GM21528 (cell line): Measurements from ENCODE around the gene PKDREJ.

Experiments
- ATAC-seq: cut with Tn5 transposase; IDR thresholded peaks from one replicate; pipeline ENCODE4 v1.9.1; 2021; ENCODE audit warnings: mild to moderate bottlenecking, moderate library complexity; ENCODE audit not compliant: unreplicated experiment, low FRiP score

PKDREJ gene

GRCh38 chr22:46239261-46240048 is 23.7 kb downstream of the PKDREJ start:
- ATAC-seq = no peak

- ATAC-seq = no peak
Observed at GRCh38 chr22:46238541-46238940, 24.6 kb downstream of the PKDREJ start.

DNA sequence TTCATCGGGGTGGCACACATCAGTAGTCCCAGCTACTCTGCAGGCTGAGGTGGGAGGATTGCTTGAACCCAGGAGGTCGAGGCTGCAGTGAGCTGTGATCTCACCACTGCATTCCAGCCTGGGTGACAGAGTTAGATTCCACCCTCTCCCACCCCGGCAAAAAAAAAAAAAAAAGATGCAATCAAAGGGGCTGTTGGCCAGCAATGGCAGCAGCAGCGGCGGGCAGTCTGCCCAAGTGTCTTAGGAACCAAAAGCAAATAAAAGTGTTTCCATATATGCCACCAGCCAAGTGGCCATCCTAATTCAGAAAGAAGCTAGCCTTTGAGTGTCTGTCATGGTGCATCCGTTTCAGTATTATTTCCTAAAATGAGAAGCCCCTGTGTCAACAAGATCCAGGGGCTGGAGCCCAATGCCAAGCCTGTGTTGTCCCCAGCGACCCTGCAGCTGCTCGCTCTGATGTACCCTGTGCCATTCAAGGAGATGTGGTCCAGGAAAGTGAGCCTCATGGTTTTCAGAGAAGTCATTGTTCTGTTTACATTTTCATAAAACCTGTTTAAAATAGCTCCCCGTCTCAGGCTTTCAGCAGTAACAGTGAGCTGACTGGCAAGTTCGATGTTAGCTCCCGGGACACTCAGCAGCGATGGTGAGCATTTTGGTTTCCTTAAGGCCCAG is 25.6 kb downstream of the PKDREJ start:
- no peak for ATAC-seq

GRCh38 chr22:46234969-46235368 is 28.2 kb downstream of the PKDREJ start:
- no peak for ATAC-seq

DNA sequence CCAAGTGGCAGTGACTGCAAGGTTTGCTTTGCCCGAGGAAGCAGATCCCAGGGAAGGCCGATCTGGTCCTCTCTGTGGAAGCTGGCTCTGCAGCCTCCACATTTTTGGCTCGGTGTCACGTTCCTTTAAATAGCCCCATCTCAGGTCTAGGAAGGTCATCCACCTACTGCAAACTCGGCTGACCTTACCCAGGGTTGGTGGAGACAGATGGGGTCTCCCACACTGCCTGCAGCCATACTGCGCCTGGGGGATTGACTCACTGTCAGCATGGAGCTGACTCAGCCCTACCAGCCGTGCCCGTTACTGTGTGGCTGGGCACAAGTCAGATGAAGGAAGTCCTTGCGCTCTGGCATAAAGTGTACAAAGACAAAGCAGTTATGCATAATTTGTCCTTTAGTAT is 29.9 kb downstream of the PKDREJ start:
- no peak for ATAC-seq

DNA sequence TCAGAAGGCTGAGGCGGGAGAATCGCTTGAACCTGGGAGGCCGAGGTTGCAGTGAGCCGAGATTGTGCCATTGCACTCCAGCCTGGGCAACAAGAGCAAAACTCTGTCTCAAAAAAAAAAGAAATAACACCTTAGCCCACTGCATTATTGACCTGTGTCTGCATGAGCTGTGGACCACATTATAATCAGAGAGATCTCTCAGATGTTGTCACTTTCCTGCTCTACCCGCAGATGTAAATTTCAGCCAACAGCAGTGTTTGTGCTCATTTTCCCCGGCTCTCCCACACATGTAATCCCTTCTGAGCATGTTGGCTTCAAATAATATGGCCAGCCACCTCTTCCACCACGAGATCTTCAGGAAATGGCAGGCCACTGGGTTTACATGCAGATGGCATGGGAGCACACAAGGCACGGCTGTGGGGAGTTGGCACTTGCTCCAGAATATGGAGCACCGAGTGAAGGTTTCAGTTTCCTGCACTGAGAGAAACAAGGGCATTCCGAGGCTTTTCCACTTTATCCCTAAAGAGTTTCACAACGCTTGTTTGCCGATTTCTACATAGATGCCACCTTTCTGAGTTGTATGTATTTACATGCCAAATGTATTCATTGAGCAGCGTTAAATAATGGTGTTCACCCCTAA is 32.8 kb downstream of the PKDREJ start:
- ATAC-seq = no peak

- no peak for ATAC-seq
Observed at GRCh38 chr22:46229701-46230100, 33.4 kb downstream of the PKDREJ start.

DNA sequence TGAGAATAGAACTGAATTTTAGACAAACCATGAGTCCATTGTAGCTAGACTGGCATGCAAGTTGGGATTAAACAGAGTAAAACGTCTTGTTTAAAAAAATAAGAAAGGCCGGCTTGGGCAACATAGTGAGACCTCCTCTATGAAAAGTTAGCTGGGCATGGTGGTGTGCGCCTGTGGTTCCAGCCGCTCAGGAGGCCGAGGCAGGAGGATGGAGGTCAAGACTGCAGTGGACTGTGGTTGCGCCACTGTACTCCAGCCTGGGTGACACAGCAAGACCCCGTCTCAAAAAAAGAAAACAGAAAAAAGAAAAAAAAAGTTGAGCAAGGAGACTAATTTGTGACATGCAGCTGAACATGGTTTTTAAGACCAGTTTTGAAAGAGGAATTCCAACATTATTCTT is 36.6 kb downstream of the PKDREJ start:
- no peak for ATAC-seq

DNA sequence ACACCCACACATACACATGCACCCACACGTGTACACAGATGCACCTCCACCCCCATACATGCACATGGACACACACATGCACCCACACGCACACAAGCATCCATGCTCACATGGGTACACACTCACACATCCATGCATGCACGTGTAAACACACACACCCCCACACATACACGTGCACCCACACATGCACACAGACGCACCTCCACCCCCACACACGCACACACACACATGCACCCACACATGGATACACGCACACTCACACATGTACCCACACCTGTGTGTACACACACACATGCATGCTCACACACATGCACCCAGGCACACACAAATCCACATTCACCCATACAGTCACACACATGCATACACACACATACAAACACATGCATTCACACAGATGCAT is 37.5 kb downstream of the PKDREJ start:
- ATAC-seq = no peak

GRCh38 chr22:46224898-46225290 is 38.2 kb downstream of the PKDREJ start:
- no peak for ATAC-seq

DNA sequence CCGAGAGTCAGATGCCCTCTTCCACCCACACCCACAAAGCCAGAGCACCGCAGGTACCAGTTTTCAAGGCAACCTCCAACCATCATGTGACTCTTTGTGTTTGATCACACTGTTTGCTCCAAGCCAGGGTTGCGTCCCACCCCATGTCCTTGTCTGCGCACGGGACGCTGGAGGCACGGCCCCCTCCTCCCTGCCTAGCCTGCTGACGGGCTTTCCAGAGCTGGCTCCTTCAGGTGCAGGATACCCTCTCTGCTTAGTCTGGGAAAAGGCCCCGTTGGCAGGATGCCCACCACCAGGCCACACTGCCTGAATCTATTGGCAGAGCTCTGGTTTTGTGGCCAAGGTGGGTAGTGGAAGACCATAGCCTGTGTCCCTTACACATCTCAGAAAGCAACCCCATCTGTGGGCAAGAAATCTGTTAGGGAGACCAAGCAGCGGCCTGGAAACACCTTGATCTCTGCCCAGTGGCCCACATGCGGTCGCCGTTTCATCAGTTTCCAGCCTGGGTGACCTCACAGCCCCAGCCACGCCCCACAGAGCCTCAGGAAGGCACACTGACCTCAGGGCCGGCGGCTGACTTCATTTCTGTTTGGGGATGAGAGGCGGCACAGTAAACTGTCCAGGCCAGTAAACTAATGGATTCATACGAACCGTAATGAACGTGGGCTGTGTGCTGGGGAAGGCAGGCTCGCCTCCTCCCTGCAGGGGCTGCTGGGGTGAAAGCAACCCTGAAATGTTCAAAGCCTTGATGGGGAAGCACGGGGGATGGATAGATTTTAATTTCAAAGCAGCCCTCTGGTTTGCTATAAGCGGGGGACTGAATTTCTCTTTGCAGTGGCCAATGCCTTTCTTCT is 38.9 kb downstream of the PKDREJ start:
- ATAC-seq = no peak

- ATAC-seq = no peak
Observed at GRCh38 chr22:46220921-46221320, 42.2 kb downstream of the PKDREJ start.

DNA sequence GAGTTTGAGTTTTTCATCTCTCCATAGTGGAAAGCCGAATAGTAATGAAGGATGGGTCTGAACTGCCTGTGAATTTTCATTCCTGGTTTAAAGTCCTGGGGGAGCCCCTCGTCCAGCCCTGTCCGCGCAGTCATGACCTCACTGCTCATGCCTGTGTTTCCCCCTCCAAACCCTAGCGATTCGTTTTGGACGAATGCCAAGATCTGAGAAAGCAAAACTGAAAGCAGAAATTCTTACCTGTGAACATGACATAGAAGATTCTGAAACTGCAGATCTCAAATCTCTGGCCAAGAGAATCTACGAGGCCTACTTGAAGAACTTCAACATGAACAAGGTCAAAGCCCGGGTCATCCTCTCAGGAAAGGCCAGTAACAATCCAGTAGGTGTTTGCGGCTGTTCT is 43.5 kb downstream of the PKDREJ start:
- no peak for ATAC-seq

- ATAC-seq = no peak
Observed at GRCh38 chr22:46214616-46215015, 48.5 kb downstream of the PKDREJ start.

GRCh38 chr22:46214149-46214548 is 49.0 kb downstream of the PKDREJ start:
- ATAC-seq = no peak

- ATAC-seq = no peak
Observed at GRCh38 chr22:46213052-46213451, 50.1 kb downstream of the PKDREJ start.

- no peak for ATAC-seq
Observed at GRCh38 chr22:46212195-46212594, 50.9 kb downstream of the PKDREJ start.

- ATAC-seq = no peak
Observed at GRCh38 chr22:46209262-46209661, 53.9 kb downstream of the PKDREJ start.
